Measurements from ENCODE around the gene FAM78B. TPM values are rescaled to one million over a fixed set of nuclear protein-coding genes. Genes with fewer than 3 reads are reported as not detected.

The FAM78B gene
- total and polyA plus RNA-seq, 2 experiments from 2014 or later, result 0.16 to 0.43 TPM

DNA sequence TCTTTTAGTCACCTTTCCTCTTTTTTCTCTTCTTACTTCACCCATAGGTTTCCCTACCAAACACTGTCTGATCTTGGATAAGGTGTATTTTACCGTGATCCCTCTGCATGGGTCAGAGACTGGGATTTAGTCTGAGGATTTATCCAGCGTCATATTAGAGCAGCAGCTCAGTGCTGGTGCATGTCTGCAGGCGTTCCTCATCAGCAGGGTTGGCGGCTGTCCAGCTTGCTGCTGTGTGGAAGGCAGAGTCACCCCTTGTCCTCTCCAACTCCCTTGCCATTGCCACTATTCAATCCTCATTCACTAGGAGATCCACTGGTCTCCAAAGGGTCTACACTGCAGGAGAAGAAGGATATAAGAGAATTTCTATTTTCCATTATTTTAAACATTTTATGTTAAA, 7.3 kb upstream of the FAM78B start:
- Histone ChIP-seq H4K20me1 (ENCODE audit: insufficient read depth) (no peaks in the 10 kb centered on the region), H3K4me1 (ENCODE audit: insufficient read depth) (no peaks in the 10 kb centered on the region), H3K36me3 (ENCODE audit: low read depth) (no peaks in the 10 kb centered on the region), H3K27me3 (replicated peaks; ENCODE audit: insufficient read depth) (no peaks in the 10 kb centered on the region), H2AFZ (no peak overlapping the region), H3K9me3 (ENCODE audit: low read depth) (no peaks in the 10 kb centered on the region), H3K4me2 (ENCODE audit: unreplicated experiment) (no peak overlapping the region), H3K27ac (no peak overlapping the region), H3K79me2 (ENCODE audit: insufficient read depth) (no peaks in the 10 kb centered on the region), H3K9ac (no peak overlapping the region), H3K9me2 (ENCODE audit: insufficient read depth) (no peaks in the 10 kb centered on the region), H3F3A (ENCODE audit: insufficient read depth) (no peaks in the 10 kb centered on the region), H3K4me3 (no peak overlapping the region)
- 18 to 33% methylated on average over 4 of the region's 4 CpGs for WGBS, 2 experiments (ENCODE audit: low coverage in 1 of 2, low lambda C conversion rate in 2 of 2, missing lambda C conversion rate in 2 of 2)
- TF ChIP-seq EZH2 (IDR thresholded peaks at IDR 0.05; ENCODE audit: insufficient read depth, poor library complexity, severe bottlenecking) (no peak), EZH2phosphoT487 (IDR thresholded peaks at IDR 0.05; ENCODE audit: insufficient read depth, low read depth) (no peak)
- DNase-seq, result peak; percentile 36
- in situ Hi-C loops (cut with MboI), result loop anchor here (25.0 kb wide), 1 partner anchor 462 kb away; no protein-coding TSS in a partner anchor

DNA sequence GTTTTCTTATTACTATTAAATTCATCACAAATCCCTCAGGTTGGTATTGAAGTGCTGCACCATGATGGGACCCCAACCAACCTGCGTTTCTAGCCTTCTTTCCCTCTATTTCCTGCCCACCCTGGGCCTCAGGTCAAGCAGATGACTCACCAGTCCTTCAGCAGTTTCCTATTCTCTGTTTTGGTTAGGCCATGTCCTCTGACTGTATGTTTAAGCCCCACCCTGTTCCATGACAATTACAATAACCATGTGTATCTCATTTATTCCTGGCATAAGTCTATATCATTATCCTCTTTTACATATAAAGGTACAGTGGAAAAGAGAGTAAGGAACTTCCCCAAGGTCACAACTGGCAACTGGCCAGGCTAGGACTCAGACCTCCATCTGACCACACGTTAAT, 5.3 kb upstream of the FAM78B start:
- WGBS, 2 experiments (ENCODE audit: low coverage in 1 of 2, low lambda C conversion rate in 2 of 2, missing lambda C conversion rate in 2 of 2), result 28 to 35% methylated on average over 2 of the region's 2 CpGs
- H3K4me3 ChIP-seq, result no peak overlapping the region
- in situ Hi-C loops (cut with MboI), result loop anchor here (25.0 kb wide), 1 partner anchor 460 kb away; no protein-coding TSS in a partner anchor

DNA sequence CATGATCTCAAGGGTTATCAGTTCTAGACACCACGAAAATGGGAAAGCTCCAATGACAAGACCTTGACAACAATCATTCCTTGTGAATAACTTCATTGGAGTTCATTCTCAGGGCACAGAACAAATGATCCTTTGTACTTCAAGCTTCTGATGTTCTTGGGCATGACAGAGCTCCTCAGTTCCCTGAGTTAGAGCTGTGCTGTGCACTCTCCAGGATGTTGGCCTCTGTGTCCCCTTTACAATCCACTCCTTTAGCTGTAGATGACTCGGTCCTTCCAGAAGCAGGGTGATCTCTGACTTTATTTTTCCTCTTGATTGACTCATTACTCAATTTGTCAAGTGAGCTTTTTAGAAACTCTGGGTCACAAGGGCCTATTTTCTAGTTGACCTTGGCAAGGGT, 3.9 kb upstream of the FAM78B start:
- 21 to 26% methylated on average over 2 of the region's 2 CpGs for WGBS, 2 experiments (ENCODE audit: low coverage in 1 of 2, low lambda C conversion rate in 2 of 2, missing lambda C conversion rate in 2 of 2)
- Histone ChIP-seq H3K27ac (no peak overlapping the region), H3F3A (ENCODE audit: insufficient read depth) (no peaks in the 10 kb centered on the region), H3K9me3 (ENCODE audit: low read depth) (no peaks in the 10 kb centered on the region), H4K20me1 (ENCODE audit: insufficient read depth) (no peaks in the 10 kb centered on the region), H2AFZ (no peak overlapping the region), H3K36me3 (ENCODE audit: low read depth) (no peaks in the 10 kb centered on the region), H3K9me2 (ENCODE audit: insufficient read depth) (no peaks in the 10 kb centered on the region), H3K27me3 (replicated peaks; ENCODE audit: insufficient read depth) (peaks cover 2% of the 10 kb centered on the region; the same call in 1 of the 2 replicates), H3K9ac (no peak overlapping the region), H3K4me2 (ENCODE audit: unreplicated experiment) (no peak overlapping the region), H3K4me1 (ENCODE audit: insufficient read depth) (no peaks in the 10 kb centered on the region), H3K79me2 (ENCODE audit: insufficient read depth) (no peaks in the 10 kb centered on the region), H3K4me3 (no peak overlapping the region)
- in situ Hi-C loops (cut with MboI), result loop anchor here (25.0 kb wide), 1 partner anchor 458 kb away; no protein-coding TSS in a partner anchor
- TF ChIP-seq EZH2 (IDR thresholded peaks at IDR 0.05; ENCODE audit: insufficient read depth, poor library complexity, severe bottlenecking) (no peak), EZH2phosphoT487 (IDR thresholded peaks at IDR 0.05; ENCODE audit: insufficient read depth, low read depth) (no peak)
- no peak for DNase-seq

More for the DNA sequence above, 5.3 kb upstream of the FAM78B start:
- H4K20me1 ChIP-seq (ENCODE audit: insufficient read depth), result no peaks in the 10 kb centered on the region
- TF ChIP-seq EZH2phosphoT487 (IDR thresholded peaks at IDR 0.05; ENCODE audit: insufficient read depth, low read depth) (no peak), EZH2 (IDR thresholded peaks at IDR 0.05; ENCODE audit: insufficient read depth, poor library complexity, severe bottlenecking) (no peak)
- H3K36me3 ChIP-seq (ENCODE audit: low read depth), result no peaks in the 10 kb centered on the region
- no peaks in the 10 kb centered on the region for H3K4me1 ChIP-seq (ENCODE audit: insufficient read depth)
- no peaks in the 10 kb centered on the region for H3K79me2 ChIP-seq (ENCODE audit: insufficient read depth)
- H3K9me2 ChIP-seq (ENCODE audit: insufficient read depth), result no peaks in the 10 kb centered on the region
- H2AFZ ChIP-seq, result no peak overlapping the region
- H3K9ac ChIP-seq, result no peak overlapping the region
- H3K27me3 ChIP-seq (replicated peaks; ENCODE audit: insufficient read depth), result no peaks in the 10 kb centered on the region; the same call in 1 of the 2 replicates
- H3F3A ChIP-seq (ENCODE audit: insufficient read depth), result no peaks in the 10 kb centered on the region
- peak; percentile 10 for DNase-seq
- no peak overlapping the region for H3K27ac ChIP-seq
- H3K4me2 ChIP-seq (ENCODE audit: unreplicated experiment), result no peak overlapping the region
- H3K9me3 ChIP-seq (ENCODE audit: low read depth), result no peaks in the 10 kb centered on the region

DNA sequence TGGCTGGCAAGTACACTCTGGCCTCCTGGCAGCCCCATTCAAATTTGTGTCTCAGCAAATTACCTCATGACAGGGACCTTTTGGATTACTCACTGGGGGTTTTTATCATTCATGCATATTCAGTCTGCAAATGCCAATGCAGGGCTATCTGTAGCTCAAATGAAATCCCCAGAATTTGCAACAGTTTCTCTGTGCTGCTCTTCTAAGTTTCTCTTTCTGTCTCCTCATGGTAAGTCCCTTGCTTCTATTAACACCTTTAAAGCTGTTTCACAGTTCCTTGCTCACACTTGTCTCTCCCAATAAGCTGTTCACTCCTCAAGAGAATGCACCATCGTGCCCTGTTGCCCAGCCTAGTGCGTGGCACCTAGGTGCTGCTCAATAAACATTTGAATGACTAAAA, 3.3 kb upstream of the FAM78B start:
- Histone ChIP-seq H3K9ac (no peak overlapping the region), H3K9me2 (ENCODE audit: insufficient read depth) (no peaks in the 10 kb centered on the region), H3K4me2 (ENCODE audit: unreplicated experiment) (no peak overlapping the region), H4K20me1 (ENCODE audit: insufficient read depth) (no peaks in the 10 kb centered on the region), H3K79me2 (ENCODE audit: insufficient read depth) (no peaks in the 10 kb centered on the region), H3K27ac (no peak overlapping the region), H3K27me3 (replicated peaks; ENCODE audit: insufficient read depth) (peaks cover 9% of the 10 kb centered on the region; the same call in 1 of the 2 replicates), H3K4me3 (no peak overlapping the region), H3F3A (ENCODE audit: insufficient read depth) (no peaks in the 10 kb centered on the region), H3K4me1 (ENCODE audit: insufficient read depth) (no peaks in the 10 kb centered on the region), H2AFZ (no peak overlapping the region), H3K9me3 (ENCODE audit: low read depth) (no peaks in the 10 kb centered on the region), H3K36me3 (ENCODE audit: low read depth) (no peaks in the 10 kb centered on the region)
- TF ChIP-seq EZH2 (IDR thresholded peaks at IDR 0.05; ENCODE audit: insufficient read depth, poor library complexity, severe bottlenecking) (no peak), EZH2phosphoT487 (IDR thresholded peaks at IDR 0.05; ENCODE audit: insufficient read depth, low read depth) (no peak)
- no peak for DNase-seq
- in situ Hi-C loops (cut with MboI), result loop anchor here (25.0 kb wide), 1 partner anchor 458 kb away; no protein-coding TSS in a partner anchor
- 31 to 48% methylated on average over 2 of the region's 2 CpGs for WGBS, 2 experiments (ENCODE audit: low coverage in 1 of 2, low lambda C conversion rate in 2 of 2, missing lambda C conversion rate in 2 of 2)
